Activated naive CD8-positive, alpha-beta T cell treated with anti-CD3 and anti-CD28 coated beads, Interleukin-2, amount 50 U/mL, for 16 hours (primary cell): ENCODE measurements around the gene SMTN.
A peak's percentile ranks its signal among the peaks of the same experiment; 100 is the strongest.
"Not testable (repeated sequence)": the region's sequence is repeated elsewhere in the genome, so short reads cannot be mapped to it uniquely, and the experiment has no call there.

ENCODE experiments used
- DNase-seq: peaks from one replicate; pipeline ENCODE4 v3.0.0-alpha.2; 2020; ENCODE audit warnings: low read depth, low spot score

The SMTN gene

DNA sequence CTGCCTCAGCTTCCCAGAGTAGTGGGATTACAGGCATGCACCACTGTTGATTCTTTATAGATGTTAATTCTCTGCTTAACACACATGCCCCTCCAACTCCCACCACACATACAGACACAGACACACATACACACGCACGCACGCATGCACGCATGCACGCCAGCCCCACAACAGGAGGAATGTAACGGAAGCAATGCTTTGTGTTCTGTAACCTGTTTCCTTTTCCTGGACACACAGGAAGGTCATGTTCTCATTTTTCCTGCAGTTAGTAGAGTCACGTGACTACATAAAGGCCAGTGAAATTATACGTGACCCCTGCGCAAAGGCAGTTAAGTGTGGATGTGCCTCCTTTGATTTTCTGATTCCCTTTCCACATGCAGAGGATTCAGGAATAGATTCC is 8.0 kb upstream of the SMTN start:
- not testable (repeated sequence) for DNase-seq

DNA sequence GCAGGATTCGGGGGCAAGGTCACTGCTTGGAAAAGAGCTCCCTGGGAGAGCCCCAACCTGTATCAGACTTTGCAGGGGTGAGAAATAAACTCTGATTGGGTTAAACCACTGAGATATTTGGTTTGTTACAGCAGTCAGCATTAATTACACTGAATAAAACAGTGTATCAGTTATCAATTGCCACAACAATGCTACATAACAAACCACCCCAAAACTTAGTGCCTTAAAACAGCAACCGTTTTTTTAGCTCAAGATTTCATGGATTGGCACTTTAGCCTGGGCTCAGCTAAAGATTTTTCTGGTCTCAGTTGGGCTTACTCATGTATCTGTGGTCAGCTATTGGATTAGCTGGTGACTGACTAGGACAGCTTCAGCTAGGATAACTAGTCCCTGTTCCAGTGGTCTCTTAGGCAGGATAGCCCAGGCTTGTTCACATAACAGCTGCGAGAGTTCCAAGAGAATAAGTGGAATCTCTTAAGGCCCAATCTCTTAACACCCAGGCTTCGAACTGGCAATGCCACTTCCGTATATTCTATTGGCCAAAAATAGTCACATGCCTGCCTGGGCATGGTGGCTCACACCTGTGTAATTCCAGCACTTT is 7.5 kb upstream of the SMTN start:
- DNase-seq, result not testable (repeated sequence)

DNA sequence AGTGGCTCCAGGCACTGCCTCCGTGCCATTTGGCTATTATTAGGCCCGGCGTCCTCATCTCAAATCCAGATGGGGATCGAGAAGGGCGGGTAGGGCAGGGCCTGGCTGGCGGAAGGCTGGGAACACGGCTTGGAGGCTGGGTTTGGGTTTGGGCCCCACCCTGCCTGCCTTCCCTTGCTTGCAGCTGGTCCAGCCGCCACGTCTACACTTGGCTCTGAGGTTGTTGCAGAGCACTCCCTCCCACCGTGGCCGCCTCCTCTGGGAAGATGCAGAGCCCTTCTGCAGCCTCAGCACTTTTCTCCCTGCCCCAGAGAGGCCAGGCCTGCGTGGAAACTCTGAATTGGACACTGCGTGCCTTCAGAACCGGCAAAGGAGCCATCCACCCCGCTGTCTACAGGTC is 5.2 kb upstream of the SMTN start:
- DNase-seq, result no peak

DNA sequence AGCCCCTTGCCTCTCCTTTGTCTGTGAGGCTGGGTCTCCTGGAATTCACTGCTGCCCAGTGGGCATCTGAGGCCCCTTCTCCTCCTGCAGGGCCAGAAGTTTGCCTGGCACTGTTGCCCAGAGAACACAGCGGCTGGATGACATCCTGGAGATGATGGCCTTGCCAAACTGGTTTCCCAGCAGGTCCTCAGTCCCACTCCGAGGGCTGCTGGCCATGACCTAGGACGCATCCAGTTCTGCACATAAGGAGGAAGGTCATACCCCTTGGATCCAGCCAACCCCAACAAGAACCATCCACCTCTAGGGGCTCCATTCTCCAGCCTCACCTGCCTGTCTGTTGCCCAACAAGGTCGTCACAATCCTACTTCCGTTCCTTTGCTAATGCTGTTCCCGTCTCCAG is 3.4 kb upstream of the SMTN start:
- DNase-seq, result no peak

DNA sequence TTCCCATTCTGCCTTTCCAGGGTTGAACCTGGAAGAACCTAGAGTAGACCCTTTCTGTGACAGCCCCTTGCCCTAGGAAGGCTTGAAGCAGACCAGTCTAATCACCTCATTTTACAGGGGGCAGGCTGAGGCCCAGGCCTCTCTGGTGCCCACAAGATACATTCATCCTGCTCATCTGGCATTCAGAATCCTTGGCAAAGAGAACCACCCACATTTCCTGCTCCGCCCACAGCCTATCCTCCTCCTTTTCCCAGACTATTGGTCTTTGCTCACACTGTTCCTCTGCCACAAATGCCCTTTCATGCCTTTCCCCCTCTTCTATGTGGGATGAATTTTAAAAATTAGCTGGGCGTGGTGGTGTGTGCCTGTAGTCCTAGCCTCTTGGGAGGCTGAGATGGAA is 2.7 kb upstream of the SMTN start:
- DNase-seq, result not testable (repeated sequence)

DNA sequence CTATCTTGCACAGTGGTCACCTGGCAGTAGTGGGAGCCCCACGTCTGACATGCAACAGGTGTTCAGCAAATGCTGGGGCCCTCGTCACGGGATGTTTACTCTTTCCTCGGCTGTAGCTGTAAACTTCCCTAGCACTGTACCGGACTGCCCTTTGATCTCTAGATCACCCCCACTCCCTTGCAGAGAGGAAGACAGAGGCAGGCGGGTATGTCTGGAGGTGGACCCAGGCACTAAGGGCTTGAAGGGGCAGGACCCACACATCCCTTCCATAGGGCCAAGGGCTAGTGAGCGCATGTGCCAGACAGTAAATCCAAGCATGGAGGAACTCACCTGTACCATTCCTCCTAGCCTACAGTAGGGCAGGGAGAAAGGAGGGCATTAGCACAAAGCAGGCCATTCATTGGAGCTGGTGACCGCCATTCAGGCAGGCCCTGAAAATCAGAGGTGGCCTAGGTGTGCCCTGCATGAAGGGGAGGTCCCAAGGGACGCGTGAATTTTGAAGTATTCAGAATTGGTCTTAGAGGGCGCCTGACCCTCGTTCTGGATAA is 1.9 kb upstream of the SMTN start:
- DNase-seq, result no peak

DNA sequence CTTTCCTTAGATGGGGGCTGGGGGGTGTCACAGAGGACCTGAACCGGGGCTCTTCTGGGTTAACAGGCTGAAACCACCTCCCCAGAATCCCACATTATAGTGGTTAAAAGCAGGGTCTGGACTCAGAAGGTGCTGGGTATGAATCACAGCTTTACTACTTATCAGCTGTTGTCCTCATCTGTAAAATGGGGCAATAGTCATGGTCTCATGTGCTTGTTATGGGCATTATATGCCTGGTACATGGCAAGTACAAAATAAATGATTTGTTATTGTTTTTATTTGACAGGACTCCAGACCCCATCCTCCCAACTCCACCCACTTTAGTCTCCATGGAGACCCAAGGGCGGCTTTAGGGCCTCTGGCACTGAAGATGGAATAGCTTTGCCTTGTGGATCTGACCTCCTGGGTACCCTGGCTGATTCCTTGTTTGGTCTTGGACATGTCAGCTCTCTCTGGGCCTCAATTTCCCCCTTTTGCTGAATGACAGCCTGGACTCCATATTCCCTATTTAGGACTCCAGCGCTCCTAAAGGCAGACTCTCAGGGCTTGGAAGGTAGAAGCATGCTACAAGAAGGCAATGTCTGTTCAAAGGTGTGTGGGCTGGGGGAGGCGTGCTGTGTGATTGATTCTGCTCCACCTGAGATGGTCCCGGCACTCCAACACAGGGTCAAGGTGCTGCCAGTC is 812 bp upstream of the SMTN start:
- DNase-seq, result no peak

DNA sequence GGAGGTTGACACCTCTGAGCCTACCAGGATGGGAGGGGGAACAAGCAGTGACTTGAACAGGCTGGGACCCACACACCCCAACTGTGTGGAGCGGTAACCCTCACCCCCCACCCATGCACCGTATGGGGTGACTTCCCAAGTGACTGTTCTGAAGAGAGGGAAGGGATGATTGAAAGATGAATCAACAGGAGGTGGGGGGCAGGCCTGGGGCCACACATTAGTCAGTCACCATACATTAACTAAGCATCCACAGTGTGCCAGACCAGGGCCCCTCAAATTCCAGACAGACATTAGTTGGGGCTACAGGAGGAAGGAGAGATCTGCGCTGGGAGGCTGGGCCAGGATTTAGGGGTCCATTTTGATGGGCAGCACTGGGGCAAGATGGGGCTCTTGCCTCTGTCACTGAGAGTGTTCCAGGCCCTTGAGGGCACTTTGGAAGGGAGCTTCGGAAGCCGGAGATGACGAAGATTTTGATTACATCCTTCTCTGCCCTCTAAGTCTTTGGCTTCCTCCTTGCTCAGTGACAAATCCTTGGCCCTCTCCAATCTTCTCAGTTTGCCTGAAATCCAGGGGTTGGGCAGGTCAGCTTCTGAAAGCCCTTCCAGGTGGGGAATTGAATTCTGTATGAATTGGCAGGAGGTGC is 966 bp downstream of the SMTN start:
- DNase-seq, result no peak

DNA sequence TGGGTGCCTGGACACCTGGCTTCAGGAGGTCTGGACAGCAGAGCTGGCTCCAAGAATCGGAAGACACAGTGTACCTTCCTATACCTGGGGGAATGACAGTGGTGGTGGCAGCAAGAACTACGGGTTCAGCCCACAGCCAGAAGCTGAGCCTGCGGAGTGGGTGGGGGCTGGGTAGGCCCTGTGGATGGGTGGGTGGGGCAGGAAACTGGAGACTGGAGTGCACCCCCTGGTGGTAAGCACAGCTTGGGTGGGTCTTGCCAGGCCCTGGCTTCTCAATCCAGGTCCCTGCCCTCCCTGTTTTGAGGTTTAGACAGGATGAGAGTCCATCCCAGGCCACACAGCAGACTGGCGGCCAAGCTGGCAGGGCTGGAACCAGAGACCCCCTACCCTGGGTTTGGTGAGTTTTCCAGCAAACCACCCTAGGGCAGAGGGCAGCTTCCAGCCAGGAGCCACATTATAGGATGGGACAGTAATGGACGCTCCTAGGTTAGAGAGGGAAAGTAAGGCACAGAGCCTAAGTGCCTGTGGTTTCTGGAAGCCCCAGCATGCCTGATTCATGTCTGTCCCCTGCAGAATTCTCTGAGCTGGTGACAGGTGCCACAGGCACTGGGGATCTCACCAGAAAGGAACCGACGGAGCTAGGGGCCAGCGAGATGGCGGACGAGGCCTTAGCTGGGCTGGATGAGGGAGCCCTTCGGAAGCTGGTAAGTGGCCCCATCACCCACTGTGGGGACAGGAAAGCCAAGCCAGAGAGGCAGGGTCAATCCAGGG is 1.7 kb downstream of the SMTN start:
- peak; percentile 47 for DNase-seq

DNA sequence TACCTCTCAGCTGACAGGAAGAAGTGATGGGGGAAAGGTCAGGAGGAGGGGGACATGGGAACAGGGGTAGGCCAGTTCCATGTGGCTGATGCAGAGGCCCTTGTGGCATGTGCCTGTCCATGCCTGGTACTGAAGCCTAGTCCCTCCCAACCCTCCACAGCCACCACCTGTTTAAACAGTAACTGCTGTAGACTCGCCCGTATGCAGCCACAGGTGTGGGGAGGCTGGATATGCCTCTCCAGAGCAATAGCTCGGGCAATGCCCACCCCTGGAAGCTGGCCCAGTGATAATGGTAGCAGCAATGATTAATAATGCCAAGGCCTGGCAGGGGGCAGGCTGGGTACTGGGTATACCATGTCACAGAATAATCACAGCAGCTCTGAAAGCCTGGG is 2.3 kb downstream of the SMTN start:
- no peak for DNase-seq

DNA sequence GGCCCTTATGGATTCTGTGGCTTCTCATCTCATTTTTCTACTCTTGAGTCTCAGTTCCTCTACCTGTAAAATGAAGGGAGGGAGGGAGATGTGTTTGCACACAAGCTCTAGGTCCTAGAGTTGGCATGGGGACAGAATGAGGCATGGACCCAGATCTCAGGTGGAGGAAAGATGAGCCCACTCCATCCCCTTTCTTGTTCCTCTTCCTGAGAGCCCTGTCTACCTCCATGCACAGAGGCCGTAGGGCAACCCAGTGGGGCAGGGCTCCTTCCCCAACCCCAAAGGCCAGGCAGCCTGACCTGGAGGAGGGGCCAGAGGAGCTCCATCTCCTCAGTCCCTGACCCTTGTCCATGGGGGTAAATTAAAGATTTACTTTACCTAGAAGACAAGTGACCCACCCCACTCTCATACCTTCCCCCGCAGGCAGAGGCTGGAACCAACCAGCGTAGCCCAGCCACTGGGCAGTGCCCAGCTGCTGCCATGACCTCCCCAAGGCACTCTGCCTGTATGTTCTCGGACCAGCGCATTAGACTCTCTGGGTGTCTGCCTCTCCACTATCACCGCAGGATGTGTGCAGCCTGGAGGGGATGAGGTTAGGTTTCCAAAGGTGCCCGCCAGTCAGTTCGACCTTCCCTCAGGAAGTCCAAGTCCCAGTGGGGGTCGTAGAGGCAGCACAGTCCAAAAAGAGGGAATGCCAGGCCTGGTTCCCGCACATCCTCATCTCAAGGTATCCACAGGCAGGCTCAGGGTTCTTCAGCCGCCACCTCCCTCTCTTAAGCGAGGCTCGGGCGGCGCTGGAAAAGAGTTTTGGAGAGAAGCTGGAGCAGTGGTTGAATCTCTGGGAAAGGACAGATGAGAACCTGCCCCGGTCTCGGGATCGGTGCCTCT is 3.0 kb downstream of the SMTN start:
- no peak for DNase-seq

DNA sequence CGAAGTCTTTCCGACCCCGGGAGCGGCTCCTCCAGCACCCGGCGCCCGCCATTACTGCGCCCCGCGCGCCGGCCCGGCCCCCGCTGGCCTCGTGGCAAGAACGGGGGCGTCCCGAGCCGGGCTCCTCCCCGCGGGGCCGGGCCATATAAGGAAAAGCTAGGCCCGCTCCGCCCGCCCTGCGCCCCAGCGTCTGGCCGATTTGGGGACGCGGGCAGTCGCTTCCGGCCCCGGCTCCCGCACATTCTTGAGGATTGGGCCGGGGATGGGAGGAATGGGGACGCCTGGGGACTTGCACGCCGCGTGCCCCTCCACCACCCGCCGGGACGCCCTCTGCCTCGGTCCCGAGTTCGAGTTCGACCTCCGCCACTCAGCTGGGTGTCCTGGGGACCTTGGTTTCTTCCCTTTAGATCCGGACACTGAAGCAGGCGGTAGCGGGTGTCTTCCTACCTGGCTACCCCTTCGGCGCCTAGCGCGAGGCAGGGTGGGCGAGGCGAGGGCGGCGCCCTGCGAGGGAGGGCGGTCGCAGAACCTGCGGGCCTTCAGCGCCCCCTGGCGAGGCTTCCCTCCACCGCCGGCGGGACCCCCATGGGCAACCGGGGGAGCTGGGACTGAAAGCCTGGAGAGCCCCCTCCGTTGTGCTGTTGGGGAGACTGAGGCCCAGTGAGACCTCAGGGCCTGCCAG is 3.8 kb downstream of the SMTN start:
- DNase-seq, result peak; percentile 73

DNA sequence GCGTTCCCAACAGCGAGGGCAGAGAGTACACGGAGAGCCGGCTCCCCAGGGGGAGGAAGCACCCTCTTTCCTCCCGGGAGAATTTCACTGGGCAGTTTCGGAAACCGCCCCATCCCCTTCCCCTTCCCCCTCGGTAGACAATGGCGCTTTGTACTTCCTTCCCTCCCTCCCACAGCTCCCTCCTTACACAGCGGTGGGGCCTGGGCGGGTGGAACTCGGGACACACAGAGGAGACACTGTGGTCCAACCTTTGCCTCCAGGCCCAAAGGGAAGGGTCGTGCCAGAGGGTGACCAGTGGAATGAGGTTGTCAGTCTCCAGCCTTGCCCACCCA is 4.3 kb downstream of the SMTN start:
- no peak for DNase-seq

DNA sequence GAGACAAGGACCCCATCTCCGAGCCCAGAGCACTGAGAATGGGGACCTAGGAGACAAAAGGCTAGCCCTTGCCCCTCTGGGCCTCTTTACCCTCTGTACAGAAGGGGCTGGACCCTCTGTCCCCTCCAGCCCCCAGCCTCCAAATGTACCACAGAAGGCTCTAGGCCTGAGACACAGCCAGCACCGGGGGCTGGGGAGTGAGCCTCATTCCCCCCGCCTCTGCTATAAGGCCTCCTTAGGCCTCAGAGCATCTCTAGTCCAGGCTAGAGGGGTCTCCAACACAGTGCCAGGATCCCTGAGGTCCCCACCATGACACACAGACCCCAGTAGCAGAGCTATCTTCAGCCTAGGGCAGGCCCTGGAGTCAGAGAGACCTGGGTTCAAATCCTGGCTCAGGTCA is 4.8 kb downstream of the SMTN start:
- DNase-seq, result no peak

DNA sequence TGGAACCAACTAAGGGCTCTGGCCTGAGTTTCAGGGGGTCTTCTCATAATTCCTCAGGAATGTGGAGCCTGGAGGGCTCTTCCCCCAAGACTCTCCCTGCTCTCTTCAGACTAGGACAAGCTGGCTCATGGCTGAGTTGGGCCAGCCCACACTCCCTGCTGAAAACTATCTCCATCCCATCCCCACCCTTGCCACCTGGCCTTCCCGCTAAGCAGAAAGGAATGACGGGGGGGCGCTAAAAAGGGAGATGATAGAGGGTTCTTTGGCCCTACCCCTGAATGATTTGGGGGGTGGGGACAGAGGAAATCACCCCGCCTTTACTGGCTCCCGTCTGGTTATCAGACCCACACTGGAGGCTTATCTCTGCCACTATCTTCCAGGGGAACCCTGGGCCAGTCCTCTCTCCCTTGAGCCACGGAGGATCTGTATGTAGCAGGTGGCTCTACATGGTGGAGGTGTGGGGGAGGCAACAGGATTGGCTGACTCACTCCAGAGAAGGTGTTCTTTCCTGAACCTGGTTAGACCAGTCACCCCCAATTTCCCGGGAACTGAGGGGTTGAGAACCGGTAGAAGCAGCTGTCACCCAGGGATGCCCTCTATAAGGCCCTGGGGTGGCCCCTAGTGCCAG is 5.7 kb downstream of the SMTN start:
- DNase-seq, result no peak

DNA sequence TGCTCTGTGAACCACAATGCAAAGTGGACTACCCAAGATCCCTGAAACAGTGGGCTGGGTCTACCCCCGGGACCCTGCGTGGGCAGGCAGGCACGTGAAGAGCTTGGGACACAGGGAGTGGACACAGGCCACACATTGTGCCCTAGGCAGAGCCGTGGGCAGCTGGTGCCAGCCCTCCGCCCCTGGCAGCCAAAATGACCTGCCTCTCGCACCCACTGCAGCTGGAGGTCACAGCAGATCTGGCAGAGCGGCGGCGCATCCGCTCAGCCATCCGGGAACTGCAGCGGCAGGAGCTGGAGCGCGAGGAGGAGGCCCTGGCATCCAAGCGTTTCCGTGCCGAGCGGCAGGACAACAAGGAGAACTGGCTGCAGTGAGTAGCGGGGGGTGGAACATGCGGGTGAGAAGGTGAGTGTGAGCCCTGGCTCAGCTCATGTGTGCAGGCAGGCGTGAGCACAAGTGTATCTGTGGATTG is 6.7 kb downstream of the SMTN start:
- no peak for DNase-seq

DNA sequence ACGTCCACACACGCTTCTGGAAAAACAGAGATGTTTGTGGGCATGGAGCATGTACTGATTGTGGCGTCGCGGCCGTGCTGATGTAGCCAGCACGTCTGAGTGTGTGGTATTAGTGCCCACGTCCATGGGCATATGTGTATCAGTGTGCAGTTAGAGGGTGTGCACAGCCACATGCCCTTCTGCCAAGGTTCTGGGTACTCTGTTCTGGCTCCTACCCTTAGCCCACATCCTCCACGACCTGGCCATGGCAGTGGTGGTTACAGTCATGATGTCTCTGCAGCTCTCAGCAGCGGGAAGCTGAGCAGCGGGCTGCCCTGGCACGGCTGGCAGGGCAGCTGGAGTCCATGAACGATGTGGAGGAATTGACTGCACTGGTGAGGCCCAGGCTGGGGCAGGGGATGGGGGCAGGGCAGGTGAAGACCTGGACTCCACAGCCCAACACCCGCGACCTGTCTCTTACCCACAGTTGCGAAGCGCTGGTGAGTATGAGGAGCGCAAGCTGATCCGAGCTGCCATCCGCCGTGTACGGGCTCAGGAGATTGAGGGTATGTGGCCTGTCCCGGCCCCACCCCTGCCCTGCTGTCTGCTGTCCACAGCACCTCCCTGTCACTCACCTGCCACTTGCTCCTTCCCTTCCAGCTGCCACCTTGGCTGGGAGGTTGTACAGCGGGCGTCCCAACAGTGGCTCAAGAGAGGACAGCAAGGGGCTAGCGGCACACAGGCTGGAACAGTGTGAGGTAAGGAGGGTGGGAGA is 7.3 kb downstream of the SMTN start:
- no peak for DNase-seq

DNA sequence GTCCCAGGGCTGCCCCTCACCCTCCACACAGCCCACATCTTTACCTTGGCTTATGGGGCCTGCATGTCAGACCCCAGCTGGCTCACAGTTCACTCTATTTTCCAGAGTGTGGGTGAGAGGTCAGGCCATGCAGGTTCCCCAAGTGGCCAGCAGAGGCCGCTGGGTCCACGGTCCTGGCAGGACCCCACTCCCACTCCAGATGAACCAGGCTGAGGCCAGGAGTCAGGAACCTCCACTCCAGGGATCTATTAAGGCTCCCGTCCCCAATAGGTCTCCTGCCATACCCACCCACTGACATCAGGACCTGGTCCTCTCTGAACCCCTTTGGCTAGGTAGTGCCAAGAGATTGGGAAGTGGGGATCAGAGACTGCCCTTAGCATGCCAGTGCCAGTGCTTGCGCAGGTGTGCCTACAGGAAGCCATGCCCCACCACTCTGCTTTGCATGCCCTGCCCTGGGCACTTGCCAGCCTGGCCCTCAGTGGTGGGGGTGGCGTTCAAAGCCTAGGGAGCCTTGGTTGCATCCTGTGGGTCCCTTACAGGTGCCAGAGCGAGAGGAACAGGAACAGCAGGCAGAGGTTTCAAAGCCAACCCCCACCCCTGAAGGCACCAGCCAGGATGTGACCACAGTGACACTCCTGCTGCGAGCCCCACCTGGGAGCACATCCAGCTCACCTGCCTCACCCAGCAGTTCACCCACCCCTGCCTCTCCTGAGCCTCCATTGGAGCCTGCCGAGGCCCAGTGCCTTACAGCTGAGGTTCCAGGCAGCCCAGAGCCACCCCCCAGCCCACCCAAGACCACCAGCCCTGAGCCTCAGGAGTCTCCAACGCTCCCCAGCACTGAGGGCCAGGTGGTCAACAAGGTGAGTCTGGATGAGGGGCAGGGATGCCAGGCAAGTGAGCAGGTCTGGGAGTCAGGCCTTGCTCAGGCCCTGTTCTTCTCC is 8.3 kb downstream of the SMTN start:
- no peak for DNase-seq
